NCI-H524 (cell line): ENCODE results near the gene AHI1.

ENCODE experiments used
- DNase-seq, 2 experiments: peaks; one replicate each; lab custom pipeline; 2025; lab: John Stamatoyannopoulos, UW

AHI1 gene

DNA sequence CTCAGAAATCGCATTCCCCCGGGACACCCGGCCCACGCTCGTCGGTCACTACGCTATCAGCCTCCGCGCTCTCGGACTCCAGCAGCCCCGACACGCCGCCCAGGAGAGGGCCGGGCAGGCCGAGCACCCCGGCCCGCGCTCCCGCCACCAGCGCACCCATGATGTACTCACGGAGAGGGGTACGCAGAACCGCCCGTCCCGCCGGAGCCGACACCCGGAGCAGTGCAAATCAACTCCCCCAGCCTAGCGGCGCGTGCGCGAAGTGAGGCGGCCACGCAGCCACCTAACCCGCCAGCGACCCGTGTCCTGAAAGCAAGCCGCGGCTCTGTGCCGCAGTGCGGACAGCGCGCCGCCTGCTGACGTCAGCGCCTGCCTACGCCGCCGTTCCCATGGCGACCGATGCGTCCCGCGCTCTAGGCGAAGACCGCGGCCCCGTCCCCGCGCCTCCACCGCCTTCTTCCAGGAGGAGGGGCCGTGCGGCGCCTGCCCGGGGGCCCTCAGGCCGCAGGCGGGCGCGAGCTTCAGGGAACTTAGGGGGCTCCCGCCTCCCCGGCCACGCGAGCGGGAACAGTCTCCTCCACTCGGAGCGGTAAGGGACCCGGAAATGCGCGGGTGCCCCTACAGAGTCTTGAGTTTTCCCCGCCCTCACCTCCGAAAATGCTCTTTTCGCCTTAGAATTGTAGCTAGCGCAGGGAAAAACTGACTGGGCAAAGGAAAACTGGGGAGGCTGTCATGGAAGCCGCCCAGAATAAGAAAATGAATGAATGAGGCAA, at the start of gene AHI1:
Gene AHI1 (minus strand): TSS at position 329 of the 773 bp plus-strand sequence. CDS start 5,503 bp downstream, outside the sequence.
- peak; percentile 86 to 91 for DNase-seq

DNA sequence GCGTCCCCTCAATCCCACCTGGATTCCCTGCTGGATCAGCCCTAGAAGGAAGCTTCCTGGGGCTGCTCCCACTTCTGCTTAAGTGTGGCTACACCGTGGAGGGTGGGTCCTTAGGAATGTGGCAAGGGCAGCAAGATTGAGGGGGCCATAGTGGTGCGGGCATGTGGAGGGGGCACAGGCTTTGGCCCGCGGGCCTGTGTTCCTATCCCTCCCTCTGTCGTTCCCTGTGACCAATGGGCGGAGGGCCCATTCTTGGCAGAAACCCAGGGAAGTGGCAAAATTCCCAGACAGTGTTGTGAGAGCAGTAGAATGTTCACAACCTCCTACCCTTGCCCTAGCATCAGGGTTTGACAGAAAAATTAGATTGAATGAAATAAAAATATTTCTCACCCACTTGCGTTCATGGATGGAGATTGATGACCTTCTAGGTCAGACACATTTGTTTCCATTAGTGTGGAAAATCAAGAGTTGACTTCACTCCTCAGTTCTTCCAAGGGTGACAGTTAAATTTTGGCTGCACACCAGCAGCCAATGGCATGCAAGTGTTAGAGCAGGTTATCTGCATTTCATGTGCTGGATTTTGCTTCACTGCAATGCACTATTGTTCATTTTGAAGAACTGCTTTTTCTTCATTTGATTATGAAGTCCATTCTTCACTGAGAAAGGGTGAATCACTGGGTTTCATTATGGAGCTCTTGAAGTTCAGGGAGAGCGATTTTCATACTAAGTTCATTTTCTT, 49.3 kb upstream of the AHI1 start:
- DNase-seq: no peak

DNA sequence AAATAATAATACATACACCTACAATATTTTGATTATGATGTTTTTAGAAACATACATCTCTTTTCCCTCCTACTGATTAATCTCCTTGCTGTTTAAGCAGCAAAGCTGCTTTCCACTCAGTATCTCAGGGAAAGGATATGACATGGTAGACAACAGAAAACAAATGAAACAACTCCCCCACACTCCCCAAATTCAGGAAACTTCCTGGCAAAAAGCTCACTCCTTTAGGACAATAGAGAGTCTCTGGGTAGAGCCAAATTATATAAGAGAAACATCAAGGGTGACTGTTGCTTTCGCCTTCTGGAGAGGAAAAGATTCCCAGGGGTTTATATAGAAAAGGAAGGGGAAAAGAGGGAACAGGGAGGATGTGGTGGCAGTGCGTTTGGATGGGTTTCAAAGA, 48.7 kb upstream of the AHI1 start:
- DNase-seq: no peak

DNA sequence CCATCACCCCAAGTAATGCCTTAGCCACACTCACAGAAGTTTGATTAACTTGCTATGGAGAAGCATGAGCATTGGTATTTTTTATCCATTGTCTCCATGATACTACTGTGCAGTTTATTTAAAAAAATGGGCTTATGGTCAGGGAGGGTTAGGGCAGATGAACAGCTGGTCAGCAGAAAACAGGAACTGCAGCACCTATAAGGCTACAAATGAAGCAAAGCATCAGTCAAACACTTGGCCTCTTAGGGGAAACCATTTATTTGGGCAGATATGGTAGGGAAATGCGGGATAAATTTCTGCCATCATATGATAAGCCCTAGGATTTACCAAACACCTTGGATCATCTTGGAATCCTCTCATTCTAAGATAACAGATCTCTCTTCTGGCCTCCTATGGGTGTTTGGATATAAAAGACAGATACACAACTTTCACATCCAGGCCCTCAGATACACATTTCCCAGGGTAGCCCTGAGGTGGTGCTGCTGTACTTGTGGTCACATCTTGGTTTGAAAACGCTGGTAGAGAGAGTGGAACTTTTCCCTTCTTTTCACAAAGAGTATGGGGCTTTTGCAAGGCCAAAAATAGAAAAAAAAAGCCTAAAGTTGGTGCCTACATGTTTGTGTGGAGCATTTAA, 42.8 kb upstream of the AHI1 start:
- no peak for DNase-seq

DNA sequence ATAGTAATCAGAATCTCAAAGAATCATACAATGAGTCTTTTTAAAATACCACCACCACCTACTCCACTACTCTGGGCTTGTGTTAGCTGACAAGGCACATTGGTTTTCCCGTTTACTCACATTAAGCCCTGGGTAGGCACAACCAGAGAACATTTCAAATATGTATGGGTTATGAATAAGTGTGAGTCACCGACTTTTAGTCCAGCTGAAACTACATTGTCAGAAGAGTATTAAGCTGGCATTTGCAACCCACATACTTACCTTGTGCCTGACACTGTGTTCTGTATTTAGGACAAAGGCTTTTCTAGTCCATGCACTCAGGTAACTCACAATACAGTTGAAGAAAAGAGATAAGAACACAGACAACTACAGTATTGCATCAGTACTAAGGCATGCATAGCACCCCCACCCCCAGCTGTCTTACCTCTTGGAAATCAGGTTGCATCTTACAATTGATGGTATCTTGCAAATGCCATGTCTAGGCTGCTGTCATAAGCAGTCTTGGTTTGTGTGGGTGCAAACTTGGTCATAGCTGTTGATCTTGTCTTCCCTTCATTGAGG, 40.3 kb upstream of the AHI1 start:
- no peak for DNase-seq

DNA sequence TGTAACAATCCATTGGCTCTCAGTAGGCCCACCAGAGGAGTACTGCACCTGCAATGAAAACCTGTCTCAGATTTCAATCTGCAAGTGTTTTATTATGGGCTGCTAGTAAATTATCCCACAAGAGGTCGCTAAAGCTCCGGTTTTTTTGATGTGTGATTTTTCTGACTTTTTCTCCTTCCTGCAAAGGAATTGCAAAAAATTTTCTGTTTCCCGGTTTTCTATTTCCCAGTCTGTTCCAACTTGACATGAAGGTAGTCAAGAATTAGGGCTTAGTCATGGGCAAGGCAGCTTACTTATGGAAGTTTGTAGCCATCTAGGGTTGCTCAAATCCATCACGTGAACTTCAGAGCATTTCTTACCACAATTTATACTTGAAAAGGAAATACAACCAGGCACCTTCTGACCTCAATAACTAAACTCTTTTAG, 38.5 kb upstream of the AHI1 start:
- DNase-seq: peak in 1 of 2 experiments; percentile 66

DNA sequence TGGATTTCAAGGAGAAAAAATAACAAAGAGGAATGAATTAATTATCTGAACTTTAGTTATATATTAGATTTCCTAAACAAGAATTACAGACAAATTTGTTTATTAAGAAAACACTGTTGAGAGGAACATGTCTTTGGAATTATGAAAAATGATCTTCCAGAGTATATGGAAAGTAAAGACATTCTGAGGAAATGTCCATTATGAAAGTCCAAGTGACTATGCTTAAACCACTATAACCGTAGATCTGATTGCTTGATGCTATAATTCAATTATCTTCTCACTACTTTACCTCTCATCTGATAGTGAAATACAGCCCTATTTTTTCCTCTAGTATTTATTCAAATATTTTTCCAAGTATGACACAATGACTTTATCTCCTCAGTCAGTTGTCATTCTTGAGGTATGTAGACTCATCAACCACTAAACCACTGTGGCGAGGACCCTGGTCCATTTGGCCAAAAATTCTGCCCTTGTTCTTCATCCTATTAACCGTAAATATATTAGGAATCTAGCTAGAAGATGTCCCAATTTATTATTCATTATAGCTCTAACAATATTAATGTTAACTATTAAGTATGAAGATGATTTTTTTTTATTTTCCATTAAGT, 37.3 kb upstream of the AHI1 start:
- no peak for DNase-seq

DNA sequence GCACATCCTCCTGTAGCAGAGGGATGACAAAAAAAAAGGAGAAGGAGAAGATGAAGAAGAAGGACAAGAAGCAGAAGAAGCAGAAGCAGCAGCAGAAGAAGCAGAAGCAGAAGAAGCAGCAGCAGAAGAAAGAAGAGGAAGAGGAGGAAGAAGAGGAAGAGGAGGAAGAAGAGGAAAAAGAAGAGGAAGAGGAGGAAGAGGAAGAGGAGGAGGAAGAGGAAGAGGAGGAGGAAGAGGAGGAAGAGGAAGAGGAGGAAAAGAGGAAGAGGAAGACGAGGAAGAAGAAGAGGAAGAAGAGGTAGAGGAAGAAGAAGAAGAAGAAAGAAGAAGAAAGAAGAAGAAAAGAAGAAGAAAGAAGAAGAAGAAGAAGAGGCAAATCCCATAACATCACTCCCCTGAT, 35.0 kb upstream of the AHI1 start:
- no peak for DNase-seq

DNA sequence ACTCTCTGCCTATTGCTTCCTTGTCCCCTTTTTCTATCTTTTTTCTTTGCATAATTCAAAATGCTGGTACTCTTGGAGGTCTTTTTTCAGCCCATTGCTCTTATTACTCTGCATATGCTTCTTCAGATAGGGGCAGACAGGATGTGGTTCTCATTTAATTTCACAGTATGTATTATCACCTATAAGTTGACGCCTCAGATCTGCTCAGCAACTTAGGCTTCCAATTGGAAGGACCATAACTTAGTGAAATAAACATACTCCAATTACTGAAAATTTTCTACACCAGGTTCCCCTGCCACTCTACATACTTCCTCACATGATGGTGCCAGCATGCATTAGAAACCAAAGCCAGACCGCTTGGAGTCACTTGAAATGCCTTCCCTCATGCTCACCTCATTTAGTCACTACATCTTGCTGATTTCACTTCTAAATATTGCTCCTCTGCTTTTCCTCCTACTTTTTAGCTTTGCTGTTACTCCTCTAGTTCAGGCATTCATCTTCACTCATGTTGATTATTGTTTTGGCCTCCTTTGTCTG, 34.5 kb upstream of the AHI1 start:
- DNase-seq: no peak

DNA sequence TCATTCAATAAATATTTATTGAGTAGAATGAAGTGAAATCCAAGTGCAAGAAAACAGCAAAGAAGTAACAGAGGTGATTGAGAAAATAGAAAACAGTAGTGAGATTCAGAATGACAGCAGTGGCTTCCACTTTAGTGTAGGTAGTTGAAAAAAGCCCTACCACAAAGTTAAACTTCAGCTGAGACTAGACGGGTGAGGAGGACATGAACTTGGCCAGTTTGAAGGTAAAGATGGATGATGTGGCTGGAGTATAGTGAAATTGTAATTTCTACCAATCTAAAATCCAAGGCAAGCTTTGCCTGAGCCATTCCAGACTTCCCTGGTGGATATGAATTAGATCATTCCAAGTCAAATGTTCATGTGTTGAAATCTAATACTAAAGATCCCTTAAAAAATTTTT, 32.6 kb upstream of the AHI1 start:
- no peak for DNase-seq

DNA sequence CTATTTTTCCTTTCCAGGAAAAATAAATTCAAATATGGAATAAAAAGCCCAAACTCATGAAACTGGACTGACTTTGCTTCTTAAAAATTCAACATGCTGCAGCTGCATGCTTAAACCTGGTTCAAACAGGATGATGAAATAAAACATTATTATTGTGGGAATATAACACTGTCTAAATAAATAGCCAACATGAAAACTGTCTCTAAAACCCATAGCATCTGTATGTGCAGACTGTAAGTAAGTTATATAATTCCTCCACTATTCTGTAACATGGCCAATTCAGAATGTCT, 30.4 kb upstream of the AHI1 start:
- no peak for DNase-seq

DNA sequence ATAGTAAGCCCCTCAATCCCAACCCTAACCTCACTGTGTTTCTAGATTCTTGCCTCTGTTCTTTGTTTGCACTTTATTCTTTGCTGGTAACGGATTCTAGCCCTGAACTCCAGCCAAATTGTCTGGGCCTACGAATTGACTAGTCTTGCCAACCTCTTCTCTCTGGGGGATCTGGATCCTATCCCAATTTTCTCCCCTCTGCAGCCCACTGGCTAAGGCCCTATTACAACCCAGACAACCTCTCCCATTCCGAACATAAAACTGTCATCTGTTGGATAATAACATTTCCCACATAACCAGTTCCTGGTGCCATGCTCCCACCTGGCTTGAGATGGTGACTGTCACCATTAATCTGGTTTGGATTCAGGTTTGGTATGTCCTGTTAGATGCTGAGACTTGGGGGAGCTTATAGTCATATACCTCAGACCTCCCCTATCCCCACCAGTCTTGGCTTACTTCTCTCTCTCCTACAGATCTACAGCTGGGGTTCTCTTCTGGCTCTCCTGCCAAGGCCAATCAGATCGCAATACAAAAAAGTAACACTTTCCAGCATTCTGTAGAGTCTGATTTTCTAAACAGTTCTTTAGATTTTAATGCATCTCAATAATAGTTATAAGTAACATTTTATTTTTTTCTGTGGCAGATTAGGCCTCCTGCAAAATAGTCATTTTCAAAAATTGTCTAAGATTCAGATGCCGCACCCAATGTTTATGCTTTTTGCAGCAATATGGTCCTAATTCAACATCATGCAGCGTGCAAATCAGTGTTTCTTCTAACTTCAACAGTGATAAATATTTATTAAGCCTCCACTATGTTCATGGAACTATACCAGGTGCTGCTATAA, 29.8 kb upstream of the AHI1 start:
- DNase-seq: no peak

DNA sequence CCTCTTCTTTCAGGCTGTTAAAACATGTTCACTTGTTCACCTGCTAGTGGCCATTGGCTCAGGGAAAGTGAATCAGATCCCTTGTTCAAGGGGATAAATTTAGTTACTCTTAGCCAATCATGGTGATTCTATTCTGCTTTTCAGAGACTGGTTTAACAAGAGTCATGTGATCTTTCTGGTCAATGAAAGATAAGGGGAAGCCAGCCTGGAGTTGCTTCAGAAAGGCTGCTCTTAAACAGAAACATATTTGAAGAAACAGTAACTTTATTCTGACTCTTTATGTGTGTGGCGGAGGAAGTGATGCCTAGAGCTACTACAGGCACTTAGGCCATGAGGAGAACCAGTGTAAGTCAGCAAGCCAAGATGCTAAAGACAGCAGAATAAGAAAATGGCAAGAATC, 28.1 kb upstream of the AHI1 start:
- no peak for DNase-seq

DNA sequence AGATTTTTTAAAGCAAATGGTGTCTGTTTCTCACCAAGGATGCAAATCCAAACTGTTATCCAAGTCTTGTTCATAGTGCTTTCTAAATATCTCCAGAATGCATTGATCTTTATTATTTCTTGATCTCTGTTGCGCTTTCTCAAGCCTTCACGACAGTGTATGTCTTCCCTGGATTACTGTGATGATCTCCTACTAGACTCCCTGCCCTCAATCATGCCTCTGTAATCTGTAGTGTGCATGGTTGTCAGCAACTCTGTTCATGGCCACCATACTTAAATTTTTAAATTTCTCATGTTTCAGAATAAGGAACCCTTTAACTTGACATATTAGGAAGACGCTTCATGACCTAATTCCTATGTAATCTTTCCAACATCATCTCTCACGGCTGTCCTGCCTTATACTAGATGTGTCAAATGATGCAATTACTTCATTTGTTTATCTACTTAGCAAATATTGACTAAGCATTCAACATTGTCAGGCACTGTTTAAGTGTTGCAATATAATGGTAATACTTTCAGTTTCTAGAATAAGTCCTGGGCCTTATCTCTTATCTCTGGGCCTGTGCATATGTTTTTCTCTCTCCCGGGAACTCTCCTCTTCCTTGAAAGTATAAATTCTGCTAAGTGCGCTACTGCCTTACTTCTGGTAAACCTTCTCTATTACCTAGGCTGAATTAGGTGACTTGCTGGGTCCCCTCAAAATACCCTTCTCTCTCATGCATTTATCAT, 25.6 kb upstream of the AHI1 start:
- no peak for DNase-seq

DNA sequence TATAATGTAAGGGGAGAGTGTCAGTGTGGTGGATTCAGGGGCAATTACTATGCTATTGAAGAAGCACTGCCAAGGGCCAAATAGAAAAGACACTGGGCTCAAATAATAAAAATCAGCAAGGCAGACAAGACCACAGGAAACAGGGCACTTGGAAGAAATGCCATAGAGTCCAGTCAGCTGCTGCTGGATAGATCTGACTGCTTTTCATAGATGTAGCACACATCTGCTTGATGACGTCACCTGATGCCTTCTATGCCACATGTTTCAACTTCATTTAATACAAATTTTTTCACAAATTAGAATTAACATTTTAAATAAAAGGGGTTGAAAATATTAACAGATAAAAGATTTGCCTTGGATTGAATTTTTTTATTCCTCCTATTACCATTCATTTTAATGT, 23.9 kb upstream of the AHI1 start:
- no peak for DNase-seq

DNA sequence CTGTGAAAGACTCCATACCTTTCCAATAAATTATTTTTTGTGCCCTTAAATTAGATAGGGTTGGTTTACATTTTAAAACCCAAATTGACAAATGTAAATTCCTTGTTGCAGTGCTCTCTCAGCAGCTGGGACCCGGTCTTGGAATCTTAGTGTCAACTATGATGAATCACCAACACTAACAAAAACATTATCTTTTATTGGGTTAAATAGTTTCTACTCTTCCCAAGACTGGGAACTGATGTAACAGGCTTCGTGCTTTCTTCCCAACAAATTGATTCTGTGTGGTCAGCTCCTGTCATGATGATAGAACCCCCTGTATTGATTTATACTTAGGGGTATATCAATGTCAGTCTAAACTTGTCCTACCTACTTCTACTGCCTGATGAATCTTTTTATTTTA, 23.2 kb upstream of the AHI1 start:
- DNase-seq: no peak

DNA sequence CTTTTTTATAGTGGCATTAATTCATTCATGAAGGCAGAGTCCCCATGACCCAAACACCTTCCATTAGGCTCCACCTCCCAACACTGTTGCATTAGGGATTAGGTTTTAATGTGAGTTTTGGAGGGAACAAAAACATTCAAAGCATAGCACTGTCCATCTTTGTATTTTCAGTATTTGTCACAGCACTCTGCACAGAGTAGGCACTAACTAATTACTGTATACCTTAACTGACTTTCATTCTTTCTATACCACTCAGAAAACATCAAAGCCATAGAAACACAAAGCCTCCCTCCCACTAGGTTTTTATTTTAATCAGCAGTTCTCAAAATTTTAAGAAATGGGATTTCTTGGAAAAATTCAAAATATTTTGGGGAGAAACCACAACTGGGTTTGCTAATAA, 21.8 kb upstream of the AHI1 start:
- DNase-seq: no peak

DNA sequence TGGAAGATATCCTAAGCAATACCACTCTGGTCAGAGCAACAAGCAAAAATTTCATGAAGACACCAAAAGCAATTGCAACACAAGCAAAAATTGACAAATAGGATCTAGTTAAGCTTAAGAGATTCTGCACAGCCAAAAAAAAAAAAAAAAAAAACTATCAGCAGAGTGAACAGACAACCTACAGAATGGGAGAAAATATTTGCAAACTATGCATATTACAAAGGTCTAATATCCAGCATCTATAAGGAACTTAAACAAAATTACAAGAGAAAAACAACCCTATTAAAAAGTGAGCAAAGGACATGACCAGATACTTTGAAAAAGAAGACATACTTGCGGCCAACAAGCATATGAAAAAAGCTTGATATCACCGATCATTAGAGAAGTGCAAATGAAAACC, 20.0 kb upstream of the AHI1 start:
- no peak for DNase-seq

DNA sequence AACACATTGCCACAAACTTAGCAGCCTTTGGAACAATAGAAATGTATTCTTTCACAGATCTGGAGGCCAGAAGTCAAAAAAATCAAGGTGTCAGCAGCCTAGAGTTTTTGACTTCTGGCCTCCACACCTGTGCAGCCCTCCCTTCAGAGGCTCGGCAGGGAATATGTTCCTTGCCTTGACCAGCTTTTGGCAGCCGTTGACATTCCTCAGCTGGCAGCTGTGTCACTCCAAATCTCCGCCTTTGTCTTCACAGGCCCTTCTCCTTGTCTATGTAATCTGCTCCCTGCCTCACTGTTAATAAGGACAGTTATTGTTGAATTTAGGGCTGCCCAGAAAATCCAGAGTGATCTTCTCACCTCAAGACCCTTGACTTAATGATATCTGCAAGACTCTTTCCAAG, 17.2 kb upstream of the AHI1 start:
- no peak for DNase-seq

DNA sequence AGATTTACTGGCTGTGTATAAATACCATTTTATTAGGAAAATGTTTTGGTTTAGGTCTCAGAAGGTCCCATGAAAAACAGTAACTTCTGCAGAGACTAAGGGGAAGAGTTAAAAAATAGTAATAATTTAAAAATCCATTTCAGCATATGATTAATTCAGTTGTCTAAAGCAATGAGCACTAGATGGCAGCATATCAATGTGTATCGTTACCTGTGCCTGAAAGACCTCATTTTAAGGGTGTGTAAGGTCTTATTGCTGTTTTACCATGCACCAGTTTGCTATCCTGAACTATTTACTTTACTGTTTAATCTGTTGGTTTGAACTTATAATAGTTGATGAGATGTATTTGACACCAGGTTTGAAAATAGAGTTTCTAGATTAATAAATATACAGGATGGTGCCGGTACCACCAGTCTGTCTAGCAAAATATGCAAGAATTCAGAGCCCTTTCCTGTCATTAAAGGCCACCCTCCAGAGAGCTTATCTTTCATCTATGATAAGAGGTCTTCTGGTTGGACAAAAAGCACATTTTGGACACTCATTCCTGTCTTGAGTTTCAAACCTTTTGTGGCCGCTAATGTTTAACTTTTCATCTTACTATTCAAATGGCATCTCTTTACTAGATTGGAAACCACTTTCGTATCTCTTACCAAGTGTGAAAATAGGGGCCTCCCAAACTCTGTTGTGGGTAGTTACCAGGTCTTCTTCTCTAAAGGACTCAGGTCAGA, 8.9 kb upstream of the AHI1 start:
- DNase-seq: peak; percentile 19 to 55
